Spleen (tissue), 11 donors: ENCODE measurements around the gene SAMD3. TPM values are rescaled to one million over a fixed set of nuclear protein-coding genes. Genes with fewer than 3 reads are reported as not detected.

Experiments used
- DNase-seq: peaks from one replicate; pipeline ENCODE4 v3.0.0-alpha.2; 2020
- H3K27ac ChIP-seq, 8 donors: fragments of 200-600 bp; sonication (generic) in 7 of 8; 1 replicate in 4 of 8; 2 replicates in 4 of 8; pipeline versions ENCODE4 v1.5.0 to v1.8.0; 2016 to 2021; ENCODE audit warnings: inconsistent platforms in 4 of 8, mild to moderate bottlenecking in 4 of 8, moderate library complexity in 1 of 8
- H3K27me3 ChIP-seq, 7 donors: fragments of 200-600 bp; sonication (generic) in 6 of 7; replicated peaks in 1 of 7; 1 replicate in 4 of 7; 2 replicates in 3 of 7; pipeline versions ENCODE4 v1.5.0 to v1.8.0; 2016 to 2021; ENCODE audit warnings: inconsistent platforms in 3 of 7, mild to moderate bottlenecking in 1 of 7
- H3K36me3 ChIP-seq, 6 donors: fragments of 200-600 bp; sonication (generic) in 5 of 6; 1 replicate in 4 of 6; 2 replicates in 2 of 6; pipeline versions ENCODE4 v1.5.0 to v1.8.0; 2016 to 2021; ENCODE audit warnings: inconsistent platforms in 2 of 6
- H3K4me1 ChIP-seq, 6 donors: fragments of 200-600 bp; sonication (generic) in 5 of 6; 1 replicate in 3 of 6; 2 replicates in 3 of 6; pipeline versions ENCODE4 v1.5.0 to v1.8.0; 2016 to 2021; ENCODE audit warnings: inconsistent platforms in 3 of 6
- H3K4me3 ChIP-seq, 8 donors: fragments of 200-600 bp; sonication (generic) in 7 of 8; 1 replicate in 4 of 8; 2 replicates in 4 of 8; pipeline versions ENCODE4 v1.5.0 to v1.8.0; 2016 to 2021; ENCODE audit warnings: inconsistent platforms in 4 of 8, mild to moderate bottlenecking in 4 of 8, moderate library complexity in 2 of 8
- H3K9me3 ChIP-seq, 8 donors: fragments of 200-600 bp; sonication (generic) in 7 of 8; 1 replicate in 4 of 8; 2 replicates in 4 of 8; pipeline versions ENCODE4 v1.5.0 to v1.8.0; 2016 to 2021; ENCODE audit warnings: inconsistent platforms in 4 of 8
- CTCF ChIP-seq, 11 experiments: fragments of 200-600 bp in 7 of 11; fragments of 450-650 bp in 4 of 11; sonication (generic) in 4 of 11; IDR thresholded peaks in 8 of 11; conservative IDR thresholded peaks in 3 of 11; 1 replicate in 7 of 11; 2 replicates in 4 of 11; pipeline versions ENCODE4 v1.4.0 to v1.8.0; 2016 to 2021; ENCODE audit warnings: antibody characterized with exemption in 11 of 11, inconsistent platforms in 4 of 11, mild to moderate bottlenecking in 1 of 11
- POLR2A ChIP-seq, 3 donors: fragments of 450-650 bp; IDR thresholded peaks; one replicate each; pipeline ENCODE4 v1.5.1; 2017; ENCODE audit warnings: antibody characterized with exemption in 3 of 3, mild to moderate bottlenecking in 1 of 3
- POLR2AphosphoS5 ChIP-seq, 3 donors: sonication (generic); formaldehyde crosslinking; IDR thresholded peaks; one replicate each; pipeline ENCODE4 v1.5.1; 2017; ENCODE audit warnings: antibody characterized with exemption in 3 of 3
- WGBS, 5 donors: extraction: QIAGEN DNeasy Blood & Tissue Kit in 3 of 5; methylation state at CpG; one replicate each; pipeline versions ENCODE4 v1.1.5 to v1.1.7; 2013 to 2018; 5-methylcytosine and 5-hydroxymethylcytosine counted together
- intact Hi-C: fragments of 100-400 bp; cut with DNase I; formaldehyde crosslinking; loops from one replicate; pipeline ENCODE4 v1.15.0; 2023; ENCODE audit warnings: low total_unique reads
- polyA plus RNA-seq, 3 donors: library from polyadenylated mRNA; stranded (reverse); fragments of 200-250 nt; gene quantifications; one replicate each; pipeline ENCODE4 v1.2.1, GENCODE V29; 2013
- total RNA-seq, 7 donors: library from RNA; depleted of rRNA in 3 of 7; stranded (reverse); fragments of >200 nt in 3 of 7; fragmentation: NEBNext Ultra II Directional in 4 of 7; extraction: Animal tissue kit (Norgen Biotek cat#: 25700) in 4 of 7; gene quantifications; one replicate each; pipeline versions ENCODE4 v1.1.0 to v1.2.1, GENCODE V29; 2016 to 2021
- donor health status: healthy with polysubstance abuse.
- donor health status: DM: no; HTN: no; CAD: no; lungs with moderate emphysema.
- donor health status: DM: no; HTN: no; CAD: no.
- donor health status: Bipolar disorder and iron deficiency.
- donor health status: healthy.
- donor health status: DM: no; HTN: no; CAD: no.
- donor health status: DM: yes; HTN: yes; CAD: no.

Gene SAMD3
- total and polyA plus RNA-seq, 10 donors, result 2.1 to 31.4 (median 15.3) TPM

GRCh38 chr6:130206479-130206878, 16.3 kb downstream of the SAMD3 start:
- H3K9me3 ChIP-seq, result no peaks in the 10 kb centered on the region
- TF ChIP-seq POLR2AphosphoS5 (IDR thresholded peaks at IDR 0.05), result no peak
- TF ChIP-seq CTCF (IDR thresholded peaks at IDR 0.05 in 8 of 11, conservative IDR thresholded peaks at IDR 0.05 in 3 of 11), result no peak
- TF ChIP-seq POLR2A (IDR thresholded peaks at IDR 0.05), result no peak
- H3K27me3 ChIP-seq, result no peaks in the 10 kb centered on the region
- no peaks in the 10 kb centered on the region for H3K4me1 ChIP-seq
- H3K4me3 ChIP-seq, result no peak overlapping the region
- H3K27ac ChIP-seq, result no peak overlapping the region
- no peak for DNase-seq
- 80 to 96% (median 92%) methylated on average over 3 of the region's 3 CpGs for WGBS, 5 donors
- H3K36me3 ChIP-seq, result peaks cover 0 to 3% (median 0%) of the 10 kb centered on the region in 6 donors
- intact Hi-C loops, result no loop called here

GRCh38 chr6:130204322-130204721, 18.4 kb downstream of the SAMD3 start:
- no peaks in the 10 kb centered on the region for H3K27me3 ChIP-seq
- peaks cover 0 to 3% (median 0%) of the 10 kb centered on the region in 6 donors for H3K36me3 ChIP-seq
- no peak overlapping the region for H3K27ac ChIP-seq
- DNase-seq, result no peak
- WGBS, 5 donors, result 59 to 92% (median 77%) methylated on average over 3 of the region's 3 CpGs
- no peak overlapping the region for H3K4me3 ChIP-seq
- peaks cover 0 to 5% (median 0%) of the 10 kb centered on the region in 8 donors for H3K9me3 ChIP-seq
- intact Hi-C loops, result no loop called here
- TF ChIP-seq POLR2AphosphoS5 (IDR thresholded peaks at IDR 0.05) (no peak), POLR2A (IDR thresholded peaks at IDR 0.05) (no peak), CTCF (IDR thresholded peaks at IDR 0.05 in 8 of 11, conservative IDR thresholded peaks at IDR 0.05 in 3 of 11) (no peak)
- H3K4me1 ChIP-seq, result no peaks in the 10 kb centered on the region

- TF ChIP-seq POLR2AphosphoS5 (IDR thresholded peaks at IDR 0.05) (no peak), POLR2A (IDR thresholded peaks at IDR 0.05) (no peak), CTCF (IDR thresholded peaks at IDR 0.05 in 8 of 11, conservative IDR thresholded peaks at IDR 0.05 in 3 of 11) (no peak)
- intact Hi-C loops, result no loop called here
- Histone ChIP-seq H3K27me3 (no peaks in the 10 kb centered on the region), H3K36me3 (no peaks in the 10 kb centered on the region), H3K27ac (peak overlapping the region in 2 of 8 donors; percentile 1 to 5), H3K9me3 (peaks cover 0 to 5% (median 0%) of the 10 kb centered on the region in 8 donors), H3K4me3 (no peak overlapping the region), H3K4me1 (no peaks in the 10 kb centered on the region)
- WGBS, 5 donors, result 50 to 88% (median 85%) methylated on average over 1 of the region's 1 CpG
- DNase-seq, result no peak
Measured at GRCh38 chr6:130203370-130203769, 19.4 kb downstream of the SAMD3 start.

GRCh38 chr6:130202782-130203181, 20.0 kb downstream of the SAMD3 start:
- H3K27me3 ChIP-seq, result no peaks in the 10 kb centered on the region
- H3K4me1 ChIP-seq, result no peaks in the 10 kb centered on the region
- TF ChIP-seq POLR2A (IDR thresholded peaks at IDR 0.05) (no peak), CTCF (IDR thresholded peaks at IDR 0.05 in 8 of 11, conservative IDR thresholded peaks at IDR 0.05 in 3 of 11) (no peak), POLR2AphosphoS5 (IDR thresholded peaks at IDR 0.05) (no peak)
- no peak overlapping the region for H3K4me3 ChIP-seq
- intact Hi-C loops, result no loop called here
- 45 to 71% (median 57%) methylated on average over 6 of the region's 6 CpGs for WGBS, 5 donors
- H3K9me3 ChIP-seq, result peaks cover 0 to 5% (median 0%) of the 10 kb centered on the region in 8 donors
- peak overlapping the region in 2 of 8 donors; percentile 1 to 5 for H3K27ac ChIP-seq
- no peaks in the 10 kb centered on the region for H3K36me3 ChIP-seq
- no peak for DNase-seq
